H9 (cell line): ENCODE results near the gene RAP1GAP. TPM values are rescaled to one million over a fixed set of nuclear protein-coding genes. Genes with fewer than 3 reads are reported as not detected.

ENCODE experiments used
- DNase-seq: peaks from one replicate; pipeline ENCODE4 v3.0.0-alpha.2; 2017
- H2AFZ ChIP-seq: one replicate; pipeline ENCODE4 v1.6.1; 2013; ENCODE audit warnings: mild to moderate bottlenecking, low read length, control low read depth, moderate library complexity
- H2AK5ac ChIP-seq: 2 replicates; pipeline ENCODE4 v1.6.1; 2013; ENCODE audit warnings: low read length, control low read depth, mixed read lengths; ENCODE audit not compliant: insufficient read length
- H2BK120ac ChIP-seq: one replicate; pipeline ENCODE4 v1.6.1; 2013; ENCODE audit warnings: low read depth, mild to moderate bottlenecking, low read length, control low read depth, inconsistent platforms; ENCODE audit not compliant: poor library complexity, severe bottlenecking
- H2BK12ac ChIP-seq: 2 replicates; pipeline ENCODE4 v1.6.1; 2013; ENCODE audit warnings: low read length, control low read depth, mixed read lengths, low read depth; ENCODE audit not compliant: insufficient read length
- H2BK15ac ChIP-seq: 2 replicates; pipeline ENCODE4 v1.6.1; 2013; ENCODE audit warnings: low read depth, low read length, control low read depth
- H2BK20ac ChIP-seq: one replicate; pipeline ENCODE4 v1.6.1; 2013; ENCODE audit warnings: low read depth, mild to moderate bottlenecking, low read length, control low read depth, inconsistent platforms; ENCODE audit not compliant: poor library complexity, severe bottlenecking
- H2BK5ac ChIP-seq: 2 replicates; pipeline ENCODE4 v1.6.1; 2013; ENCODE audit warnings: low read length, control low read depth, mixed read lengths; ENCODE audit not compliant: insufficient read length
- H3K14ac ChIP-seq: 2 replicates; pipeline ENCODE4 v1.6.1; 2013; ENCODE audit warnings: low read length, control low read depth; ENCODE audit not compliant: insufficient read depth
- H3K18ac ChIP-seq: 2 replicates; pipeline ENCODE4 v1.6.1; 2013; ENCODE audit warnings: low read depth, mild to moderate bottlenecking, mixed read lengths, low read length, control low read depth; ENCODE audit not compliant: insufficient read length
- H3K23ac ChIP-seq: 2 replicates; pipeline ENCODE4 v1.6.1; 2013; ENCODE audit warnings: low read length, control low read depth, mixed read lengths, low read depth; ENCODE audit not compliant: insufficient read length
- H3K23me2 ChIP-seq: 2 replicates; pipeline ENCODE4 v1.6.1; 2013; ENCODE audit warnings: low read depth, mild to moderate bottlenecking, mixed read lengths, low read length, control low read depth; ENCODE audit not compliant: insufficient read length, poor library complexity, severe bottlenecking
- H3K27ac ChIP-seq: 2 replicates; pipeline ENCODE4 v1.5.1; 2013; ENCODE audit warnings: low read length, control low read depth, mixed read lengths, low read depth; ENCODE audit not compliant: insufficient read length
- H3K27me3 ChIP-seq: 2 replicates; pipeline ENCODE4 v1.6.1; 2013; ENCODE audit warnings: low read length, control low read depth, inconsistent platforms; ENCODE audit not compliant: insufficient read depth
- H3K4ac ChIP-seq: 2 replicates; pipeline ENCODE4 v1.6.1; 2013; ENCODE audit warnings: low read depth, mild to moderate bottlenecking, control low read depth, inconsistent platforms, low read length, moderate library complexity
- H3K4me1 ChIP-seq: 2 replicates; pipeline ENCODE4 v1.6.1; 2013; ENCODE audit warnings: low read length, control low read depth, inconsistent platforms; ENCODE audit not compliant: insufficient read depth
- H3K4me2 ChIP-seq: 2 replicates; pipeline ENCODE4 v1.6.1; 2013; ENCODE audit warnings: low read length, control low read depth, mixed read lengths; ENCODE audit not compliant: insufficient read length, insufficient read depth
- H3K56ac ChIP-seq: 2 replicates; pipeline ENCODE4 v1.6.1; 2013; ENCODE audit warnings: low read depth, mild to moderate bottlenecking, mixed read lengths, low read length, control low read depth; ENCODE audit not compliant: insufficient read length
- H3K79me1 ChIP-seq: 2 replicates; pipeline ENCODE4 v1.6.1; 2013; ENCODE audit warnings: low read depth, mild to moderate bottlenecking, moderate library complexity, low read length, control low read depth, inconsistent platforms; ENCODE audit not compliant: insufficient read depth, poor library complexity, severe bottlenecking
- H3K79me2 ChIP-seq: 2 replicates; pipeline ENCODE4 v1.6.1; 2013; ENCODE audit warnings: low read length, control low read depth, inconsistent platforms; ENCODE audit not compliant: insufficient read depth
- H3K9ac ChIP-seq: 2 replicates; pipeline ENCODE4 v1.6.1; 2013; ENCODE audit warnings: low read length, control low read depth, mixed read lengths; ENCODE audit not compliant: insufficient read length; ENCODE audit errors: extremely low read depth
- H3K9me3 ChIP-seq: one replicate; pipeline ENCODE4 v1.6.1; 2013; ENCODE audit warnings: low read depth, low read length, inconsistent platforms; ENCODE audit not compliant: control insufficient read depth
- H3T11ph ChIP-seq: one replicate; pipeline ENCODE4 v1.6.1; 2013; ENCODE audit warnings: mild to moderate bottlenecking, low read length, control low read depth, inconsistent platforms
- H4K20me1 ChIP-seq: one replicate; pipeline ENCODE4 v1.6.1; 2013; ENCODE audit not compliant: control insufficient read depth, insufficient read length, insufficient read depth
- H4K5ac ChIP-seq: 2 replicates; pipeline ENCODE4 v1.6.1; 2013; ENCODE audit warnings: low read depth, mild to moderate bottlenecking, mixed read lengths, low read length, control low read depth; ENCODE audit not compliant: insufficient read length
- H4K8ac ChIP-seq: replicated peaks from 2 replicates; pipeline ENCODE4 v1.6.1; 2013; ENCODE audit warnings: low read length, control low read depth, mixed read lengths, low read depth; ENCODE audit not compliant: insufficient read length
- H4K91ac ChIP-seq: 2 replicates; pipeline ENCODE4 v1.6.1; 2013; ENCODE audit warnings: low read depth, mild to moderate bottlenecking, moderate library complexity, mixed read lengths, low read length, control low read depth; ENCODE audit not compliant: insufficient read length
- H3K27ac Mint-ChIP-seq, 3 experiments: 2 replicates in 2 of 3; 3 replicates in 1 of 3; pipeline ENCODE4 v1.8.0; 2020 to 2021; ENCODE audit warnings: mixed read lengths in 3 of 3, mild to moderate bottlenecking in 1 of 3, moderate library complexity in 1 of 3
- H3K27me3 Mint-ChIP-seq: 2 replicates; pipeline ENCODE4 v1.8.0; 2021; ENCODE audit warnings: low read depth, mild to moderate bottlenecking, moderate library complexity, mixed read lengths
- H3K36me3 Mint-ChIP-seq, 3 experiments: 2 replicates in 2 of 3; 3 replicates in 1 of 3; pipeline ENCODE4 v1.8.0; 2020 to 2021; ENCODE audit warnings: low read depth in 3 of 3, mixed read lengths in 3 of 3; ENCODE audit not compliant: insufficient read depth in 1 of 3
- H3K4me1 Mint-ChIP-seq, 2 experiments: 2 replicates each; pipeline ENCODE4 v1.8.0; 2020; ENCODE audit warnings: mixed read lengths in 2 of 2
- H3K4me3 Mint-ChIP-seq, 2 experiments: 2 replicates in 1 of 2; 3 replicates in 1 of 2; pipeline ENCODE4 v1.8.0; 2020 to 2021; ENCODE audit warnings: mild to moderate bottlenecking in 2 of 2, mixed read lengths in 2 of 2, moderate library complexity in 1 of 2
- H3K9me3 Mint-ChIP-seq, 2 experiments: 2 replicates in 1 of 2; 3 replicates in 1 of 2; pipeline ENCODE4 v1.8.0; 2020; ENCODE audit warnings: mild to moderate bottlenecking in 2 of 2, mixed read lengths in 2 of 2, moderate library complexity in 1 of 2
- WGBS: extraction: QIAGEN DNeasy Blood & Tissue Kit; methylation state at CpG from one replicate; pipeline ENCODE4 v1.1.7; 2013; ENCODE audit warnings: missing lambda C conversion rate, low lambda C conversion rate, mixed read lengths; ENCODE audit not compliant: insufficient read length; ENCODE audit errors: extremely low coverage; 5-methylcytosine and 5-hydroxymethylcytosine counted together
- total RNA-seq: library from RNA; stranded (reverse); gene quantifications from 2 replicates; pipeline ENCODE4 v1.2.1, GENCODE V29; 2021
- TF ChIP-seq, protein P1 (sequence below): fragments of 200-600 bp; sonication (generic); conservative IDR thresholded peaks from 3 replicates; pipeline ENCODE4 v1.8.0; 2021; ENCODE audit warnings: antibody characterized with exemption, mild to moderate bottlenecking

RAP1GAP gene
- total RNA-seq, 1 experiment from 2014 or later, result 7.9 TPM

DNA sequence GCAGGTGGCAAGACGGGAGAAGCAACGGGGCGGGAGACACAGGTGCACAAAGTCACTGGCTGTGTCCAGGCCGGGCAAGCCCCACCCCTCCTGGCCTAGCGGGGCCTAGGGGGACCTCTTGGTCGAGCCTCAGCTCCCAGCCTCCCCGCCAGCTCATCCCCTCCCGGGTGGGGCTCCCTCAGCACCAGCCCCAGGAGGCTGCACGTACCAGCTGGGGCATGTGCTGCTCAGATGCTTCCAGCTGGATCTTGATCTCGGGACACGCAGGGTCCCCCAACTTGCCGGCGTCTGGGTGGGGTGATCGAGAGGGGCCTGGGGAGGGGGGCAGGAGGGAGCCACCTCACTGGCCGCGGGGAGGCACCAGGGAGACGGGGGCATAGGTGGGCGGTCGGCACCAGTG, 71.4 kb downstream of the RAP1GAP start:
- no peak overlapping the region for H2BK12ac ChIP-seq
- H2BK120ac ChIP-seq, result no peak overlapping the region
- H2BK5ac ChIP-seq, result no peak overlapping the region
- H3K4me3 Mint-ChIP-seq, result no peak overlapping the region
- no peak overlapping the region for H3K9ac ChIP-seq
- no peaks in the 10 kb centered on the region for H4K20me1 ChIP-seq
- H3K18ac ChIP-seq, result no peak overlapping the region
- no peak overlapping the region for H4K5ac ChIP-seq
- TF ChIP-seq, protein P1, sequence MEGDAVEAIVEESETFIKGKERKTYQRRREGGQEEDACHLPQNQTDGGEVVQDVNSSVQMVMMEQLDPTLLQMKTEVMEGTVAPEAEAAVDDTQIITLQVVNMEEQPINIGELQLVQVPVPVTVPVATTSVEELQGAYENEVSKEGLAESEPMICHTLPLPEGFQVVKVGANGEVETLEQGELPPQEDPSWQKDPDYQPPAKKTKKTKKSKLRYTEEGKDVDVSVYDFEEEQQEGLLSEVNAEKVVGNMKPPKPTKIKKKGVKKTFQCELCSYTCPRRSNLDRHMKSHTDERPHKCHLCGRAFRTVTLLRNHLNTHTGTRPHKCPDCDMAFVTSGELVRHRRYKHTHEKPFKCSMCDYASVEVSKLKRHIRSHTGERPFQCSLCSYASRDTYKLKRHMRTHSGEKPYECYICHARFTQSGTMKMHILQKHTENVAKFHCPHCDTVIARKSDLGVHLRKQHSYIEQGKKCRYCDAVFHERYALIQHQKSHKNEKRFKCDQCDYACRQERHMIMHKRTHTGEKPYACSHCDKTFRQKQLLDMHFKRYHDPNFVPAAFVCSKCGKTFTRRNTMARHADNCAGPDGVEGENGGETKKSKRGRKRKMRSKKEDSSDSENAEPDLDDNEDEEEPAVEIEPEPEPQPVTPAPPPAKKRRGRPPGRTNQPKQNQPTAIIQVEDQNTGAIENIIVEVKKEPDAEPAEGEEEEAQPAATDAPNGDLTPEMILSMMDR, result no peak
- no peaks in the 10 kb centered on the region; a peak in 1 of 5 replicates for H3K9me3 Mint-ChIP-seq
- H3K27me3 Mint-ChIP-seq, result no peaks in the 10 kb centered on the region
- H3K27me3 ChIP-seq, result no peaks in the 10 kb centered on the region
- H3K23me2 ChIP-seq, result no peaks in the 10 kb centered on the region
- H3K4me2 ChIP-seq, result no peak overlapping the region
- H3K4me1 ChIP-seq, result no peaks in the 10 kb centered on the region
- H3T11ph ChIP-seq, result no peak overlapping the region
- no peak overlapping the region for H3K56ac ChIP-seq
- H3K27ac ChIP-seq, result no peak overlapping the region
- peaks cover 4 to 18% of the 10 kb centered on the region in 2 experiments; a peak in 3 of 4 replicates for H3K4me1 Mint-ChIP-seq
- no peaks in the 10 kb centered on the region; a peak in 1 of 7 replicates for H3K36me3 Mint-ChIP-seq
- H3K14ac ChIP-seq, result no peak overlapping the region
- H4K8ac ChIP-seq, result no peak overlapping the region
- no peaks in the 10 kb centered on the region for H3K79me1 ChIP-seq
- H3K9me3 ChIP-seq, result no peaks in the 10 kb centered on the region
- WGBS, result no CpG with 5 or more reads among the region's 19 CpGs
- no peak overlapping the region for H3K23ac ChIP-seq
- H3K79me2 ChIP-seq, result no peaks in the 10 kb centered on the region
- H2BK20ac ChIP-seq, result no peak overlapping the region
- H2BK15ac ChIP-seq, result no peak overlapping the region
- H3K27ac Mint-ChIP-seq, result no peak overlapping the region
- H3K4ac ChIP-seq, result no peak overlapping the region
- no peak overlapping the region for H2AFZ ChIP-seq
- H4K91ac ChIP-seq, result no peak overlapping the region
- no peak overlapping the region for H2AK5ac ChIP-seq
- DNase-seq, result no peak
